Endometrial microvascular endothelial cells (primary cell): ENCODE data around the gene NTNG2. TPM values are rescaled to one million over a fixed set of nuclear protein-coding genes. Genes with fewer than 3 reads are reported as not detected.

Source experiments
- in situ Hi-C: cut with HindIII; loops from 2 replicates; pipeline ENCODE4 v1.10.0; 2017; ENCODE audit warnings: low sequenced_read_pairs, low pct_unique_long_range_greater_than_20kb; ENCODE audit errors: inconsistent ontology term
- total RNA-seq: library from RNA; depleted of rRNA; stranded (reverse); fragments of >200 nt; gene quantifications from one replicate; pipeline ENCODE4 v1.2.3, GENCODE V29; 2015; ENCODE audit errors: inconsistent ontology term

The NTNG2 gene
- total RNA-seq, 1 donor from 2014 or later = 0.19 TPM

- in situ Hi-C loops = no loop called here
These were observed 17.0 kb upstream of the NTNG2 start for GRCh38 chr9:132144708-132145365.

- in situ Hi-C loops = no loop called here
These were observed 15.8 kb upstream of the NTNG2 start for GRCh38 chr9:132146039-132146438.

GRCh38 chr9:132146575-132146974 is 15.3 kb upstream of the NTNG2 start:
- in situ Hi-C loops = no loop called here

GRCh38 chr9:132147331-132147730 is 14.5 kb upstream of the NTNG2 start:
- in situ Hi-C loops = no loop called here

- in situ Hi-C loops = no loop called here
These were observed 14.0 kb upstream of the NTNG2 start for GRCh38 chr9:132147839-132148238.

DNA sequence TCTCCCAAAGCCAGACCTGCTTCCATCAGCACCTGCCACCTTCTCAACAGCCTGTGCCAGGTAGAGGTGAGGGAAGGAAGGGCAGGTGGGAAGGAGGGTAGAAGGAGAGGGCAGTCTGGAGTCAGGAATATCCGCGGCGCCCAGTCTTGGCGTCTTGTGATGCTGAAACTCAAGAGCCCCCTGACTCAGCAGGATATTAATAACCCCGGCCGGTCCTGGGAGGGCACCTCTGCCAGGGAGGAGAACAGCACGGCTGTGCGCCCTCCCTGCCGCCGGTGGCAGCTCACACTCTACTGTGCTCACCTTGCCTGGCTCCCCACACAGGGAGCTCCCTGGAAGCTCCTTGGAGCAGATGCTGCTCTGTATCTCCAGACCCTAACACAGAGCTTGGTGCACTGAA is 11.6 kb upstream of the NTNG2 start:
- in situ Hi-C loops = loop anchor here (25.0 kb wide), 1 partner anchor 338 kb away; no protein-coding TSS in a partner anchor

DNA sequence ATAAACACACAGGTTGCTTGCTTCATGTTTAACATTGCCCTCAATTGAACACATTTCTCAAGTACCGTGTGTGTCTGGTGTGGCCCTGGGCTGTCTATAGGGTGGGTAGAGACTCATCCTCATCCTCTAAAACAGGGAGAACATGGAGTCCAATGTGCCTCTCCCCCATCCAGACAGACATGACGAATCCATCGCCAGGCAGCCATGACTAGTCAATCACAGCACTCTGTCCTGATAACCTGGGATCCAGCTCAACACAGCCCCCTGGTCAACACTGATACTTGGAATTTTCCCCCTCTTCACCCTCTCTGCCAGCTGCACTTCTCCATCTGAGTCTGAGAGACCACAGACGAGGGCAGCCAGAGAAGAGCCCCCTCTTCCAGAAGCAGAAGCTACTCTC is 10.7 kb upstream of the NTNG2 start:
- in situ Hi-C loops = loop anchor here (25.0 kb wide), 1 partner anchor 339 kb away; no protein-coding TSS in a partner anchor

DNA sequence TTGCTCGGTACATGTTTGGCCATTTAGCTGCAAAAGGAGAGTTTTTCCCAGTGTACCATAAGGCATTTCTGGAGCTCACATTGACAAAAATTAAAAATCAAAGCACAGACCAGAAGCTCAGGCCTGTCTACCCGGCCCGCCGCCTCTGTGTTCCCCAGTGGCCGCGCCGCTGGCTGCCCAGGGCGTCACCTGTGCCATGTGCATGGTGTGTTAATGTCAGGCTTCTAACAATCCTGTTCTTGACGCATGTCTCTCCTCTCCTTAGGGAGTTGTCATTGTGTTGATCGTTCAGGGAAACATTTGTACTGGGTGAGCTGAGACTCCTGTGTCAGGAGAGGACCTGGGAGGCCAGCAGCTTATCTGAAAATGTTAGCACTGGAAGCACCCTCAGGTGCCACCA is 9.6 kb upstream of the NTNG2 start:
- in situ Hi-C loops = loop anchor here (25.0 kb wide), 1 partner anchor 340 kb away; no protein-coding TSS in a partner anchor

GRCh38 chr9:132154863-132155567 is 6.8 kb upstream of the NTNG2 start:
- in situ Hi-C loops = loop anchor here (25.0 kb wide), 1 partner anchor 343 kb away; no protein-coding TSS in a partner anchor

GRCh38 chr9:132155568-132155895 is 6.3 kb upstream of the NTNG2 start:
- in situ Hi-C loops = loop anchor here (25.0 kb wide), 1 partner anchor 343 kb away; no protein-coding TSS in a partner anchor

GRCh38 chr9:132156262-132156661 is 5.6 kb upstream of the NTNG2 start:
- in situ Hi-C loops = loop anchor here (25.0 kb wide), 1 partner anchor 344 kb away; no protein-coding TSS in a partner anchor

DNA sequence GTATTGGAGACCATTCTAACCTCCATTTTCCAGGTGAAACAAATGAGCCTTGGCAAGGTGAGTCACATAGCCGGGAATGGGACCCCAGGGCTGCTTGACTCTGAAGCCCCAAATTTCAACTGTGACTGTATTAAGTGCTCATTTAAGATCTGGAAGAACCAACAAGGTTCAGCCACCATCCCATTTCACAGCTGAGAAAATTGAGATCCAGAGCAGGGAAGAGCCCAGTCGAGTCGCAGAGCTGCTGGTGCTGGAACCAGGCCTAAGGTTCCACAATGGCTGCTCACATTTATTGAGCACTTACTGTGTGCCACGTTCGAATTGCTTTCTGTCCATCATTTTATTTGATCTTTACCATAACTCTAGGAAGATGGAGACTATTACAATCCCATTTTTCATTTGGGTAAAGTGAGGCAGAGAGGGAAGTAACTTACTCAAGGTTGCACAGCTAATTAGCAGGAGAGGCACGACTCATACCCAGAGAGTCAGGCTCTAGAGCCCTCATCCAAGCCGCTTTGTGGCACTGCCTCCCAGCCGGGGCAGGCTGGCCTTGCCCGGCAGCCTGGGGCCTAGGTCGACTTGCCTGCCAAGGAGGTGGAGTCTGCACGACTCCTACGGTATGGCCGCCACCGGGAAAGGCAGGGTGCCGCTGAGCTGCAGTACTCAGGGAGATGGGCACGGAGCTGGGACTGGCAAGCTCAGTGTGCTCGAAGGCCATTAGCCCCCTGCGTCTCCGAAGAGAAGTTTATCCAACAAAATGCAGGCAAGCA is 4.3 kb upstream of the NTNG2 start:
- in situ Hi-C loops = loop anchor here (25.0 kb wide), 1 partner anchor 345 kb away; no protein-coding TSS in a partner anchor

GRCh38 chr9:132160802-132161742 is 786 bp upstream of the NTNG2 start:
- in situ Hi-C loops = loop anchor here (25.0 kb wide), 1 partner anchor 349 kb away; no protein-coding TSS in a partner anchor

- in situ Hi-C loops = loop anchor here (25.0 kb wide), 1 partner anchor 351 kb away; no protein-coding TSS in a partner anchor
These were observed 1.1 kb downstream of the NTNG2 start for GRCh38 chr9:132162764-132163456.

DNA sequence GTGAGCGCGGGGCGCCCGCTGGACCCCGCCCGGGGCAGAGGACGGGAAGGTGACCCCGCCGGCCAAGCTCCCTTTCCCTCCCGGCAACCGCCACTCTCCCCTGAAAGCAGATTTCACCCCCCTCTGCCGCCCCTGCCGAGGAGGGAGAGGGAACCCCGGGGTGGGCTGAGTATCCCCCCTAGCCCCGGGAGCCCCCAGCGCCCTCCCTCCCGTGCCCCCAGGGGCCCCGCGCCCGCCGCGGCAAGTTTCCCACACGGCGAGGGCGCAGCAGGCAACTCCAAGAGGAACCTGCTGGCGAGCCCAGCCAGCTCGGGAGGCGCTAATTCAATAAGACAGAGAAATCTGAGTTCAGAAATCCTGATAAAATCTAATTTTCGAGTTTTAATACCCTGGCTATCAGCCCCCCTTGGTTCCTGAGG is 1.6 kb downstream of the NTNG2 start:
- in situ Hi-C loops = loop anchor here (25.0 kb wide), 1 partner anchor 351 kb away; no protein-coding TSS in a partner anchor

GRCh38 chr9:132163876-132164603 is 2.2 kb downstream of the NTNG2 start:
- in situ Hi-C loops = loop anchor here (25.0 kb wide), 1 partner anchor 352 kb away; no protein-coding TSS in a partner anchor
